ENCODE measurements around the gene WWOX. TPM values are rescaled to one million over a fixed set of nuclear protein-coding genes. Genes with fewer than 3 reads are reported as not detected.

The WWOX gene
- total and polyA plus RNA-seq, 2 of the 4 experiments (the other 2 are of a cell fraction) = 2.7 to 5.4 TPM

DNA sequence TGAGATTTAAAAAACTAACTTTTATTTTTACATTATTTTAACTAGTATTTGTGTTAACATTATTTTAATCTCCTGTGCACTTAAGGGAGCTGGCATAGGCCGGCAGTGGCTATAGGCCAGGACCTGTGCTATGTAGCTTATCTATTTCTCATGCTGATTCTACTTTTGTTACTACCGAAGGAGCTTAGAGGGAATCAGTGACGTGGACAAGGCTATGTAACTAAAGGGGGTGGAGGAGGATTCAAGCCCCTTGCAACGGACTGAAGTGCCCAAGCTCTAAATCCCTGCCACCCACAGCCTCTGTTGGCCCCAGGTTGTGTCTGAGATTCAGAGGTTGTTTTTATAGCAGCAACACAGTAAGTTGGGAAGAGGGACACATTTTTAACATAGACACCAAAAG lies 356.4 kb downstream of the WWOX start:
- intact Hi-C loops (cut with micrococcal nuclease) (no loop called here), in situ Hi-C loops (cut with MboI; ENCODE audit: low sequenced_read_pairs) (no loop called here), dilution Hi-C loops (cut with HindIII; ENCODE audit: low sequenced_read_pairs, unreplicated experiment) (no loop called here)
- DNase-seq = no peak
- Histone ChIP-seq H3K4ac (ENCODE audit: low read depth, low read length) (no peak overlapping the region), H4K91ac (ENCODE audit: insufficient read depth, low read depth, low read length) (no peak overlapping the region), H3K14ac (replicated peaks; ENCODE audit: low read depth, low read length) (no peak overlapping the region), H3K4me1 (ENCODE audit: control insufficient read depth, insufficient read depth, low read length) (no peaks in the 10 kb centered on the region), H3K27ac (ENCODE audit: insufficient read depth, low read length) (no peak overlapping the region), H3K9me3 (ENCODE audit: control insufficient read depth, insufficient read depth, low read length) (peaks cover 11% of the 10 kb centered on the region), H2BK15ac (ENCODE audit: low read depth, low read length) (no peak overlapping the region), H3K36me3 (ENCODE audit: control insufficient read depth, insufficient read depth, low read length) (no peaks in the 10 kb centered on the region), H3K79me1 (ENCODE audit: low read depth in 1 of 2, low read length in 2 of 2) (no peaks in the 10 kb centered on the region), H3K56ac (ENCODE audit: extremely low read depth, insufficient read depth, low read length) (no peak overlapping the region), H4K20me1 (ENCODE audit: insufficient read depth, low read length) (no peaks in the 10 kb centered on the region), H4K5ac (ENCODE audit: low read depth, low read length) (no peak overlapping the region), H3K18ac (ENCODE audit: low read depth, low read length) (no peak overlapping the region), H2BK5ac (ENCODE audit: low read depth, low read length, poor library complexity, severe bottlenecking) (no peak overlapping the region), H3K4me3 (ENCODE audit: insufficient read depth, low read depth, low read length) (no peak overlapping the region), H2AK5ac (ENCODE audit: low read depth, low read length) (no peak overlapping the region), H2AFZ (replicated peaks; ENCODE audit: low read length, poor library complexity) (no peak overlapping the region), H3K23ac (ENCODE audit: low read depth, low read length) (no peak overlapping the region), H3K4me2 (ENCODE audit: low read depth, low read length) (no peak overlapping the region), H2AK9ac (replicated peaks; ENCODE audit: low read depth, low read length, poor library complexity) (no peak overlapping the region), H2BK20ac (ENCODE audit: low read depth, low read length) (no peak overlapping the region), H4K8ac (ENCODE audit: low read depth in 2 of 2, low read length in 2 of 2) (no peak overlapping the region), H3K27me3 (ENCODE audit: control insufficient read depth, insufficient read depth, low read length) (no peaks in the 10 kb centered on the region), H3K9ac (ENCODE audit: low read depth, low read length) (no peak overlapping the region), H2BK120ac (ENCODE audit: low read depth, low read length) (no peak overlapping the region), H3K9me1 (ENCODE audit: insufficient read depth, low read length) (no peaks in the 10 kb centered on the region)
- ATAC-seq (ENCODE audit: low read depth) = no peak
- TF ChIP-seq CEBPB (IDR thresholded peaks at IDR 0.05; ENCODE audit: low read depth, low read length) = no peak
- TF ChIP-seq MAFK (IDR thresholded peaks at IDR 0.05; ENCODE audit: low read depth, low read length) = no peak
- no peak for TF ChIP-seq POLR2A (IDR thresholded peaks at IDR 0.05; ENCODE audit: low read depth, low read length)
- no peak for TF ChIP-seq SMC3 (IDR thresholded peaks at IDR 0.05; ENCODE audit: low read depth, low read length)
- TF ChIP-seq, protein P1, sequence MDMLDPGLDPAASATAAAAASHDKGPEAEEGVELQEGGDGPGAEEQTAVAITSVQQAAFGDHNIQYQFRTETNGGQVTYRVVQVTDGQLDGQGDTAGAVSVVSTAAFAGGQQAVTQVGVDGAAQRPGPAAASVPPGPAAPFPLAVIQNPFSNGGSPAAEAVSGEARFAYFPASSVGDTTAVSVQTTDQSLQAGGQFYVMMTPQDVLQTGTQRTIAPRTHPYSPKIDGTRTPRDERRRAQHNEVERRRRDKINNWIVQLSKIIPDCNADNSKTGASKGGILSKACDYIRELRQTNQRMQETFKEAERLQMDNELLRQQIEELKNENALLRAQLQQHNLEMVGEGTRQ (IDR thresholded peaks at IDR 0.05; ENCODE audit: low read depth, low read length) = no peak
- TF ChIP-seq MAZ (IDR thresholded peaks at IDR 0.05; ENCODE audit: borderline replicate concordance, low read depth, low read length) = no peak
- CTCF ChIA-PET = no interaction called here
- no TSS peak for BruUV-seq (replicated peaks)
- POLR2A ChIA-PET (ENCODE audit: unreplicated experiment) = no interaction called here
- WGBS, 2 experiments (ENCODE audit: extremely low coverage in 2 of 2, insufficient read length in 1 of 2) = no CpG with 5 or more reads among the region's 4 CpGs
